Neural cell (in vitro differentiated cells): ENCODE data around the gene IRF8. TPM values are rescaled to one million over a fixed set of nuclear protein-coding genes. Genes with fewer than 3 reads are reported as not detected.

Experiments used
- H2AFZ ChIP-seq: fragments of 200-600, 300-800 bp; sonication (generic), shearing (Covaris generic); 2 replicates; pipeline ENCODE4 v1.6.0; 2014; ENCODE audit warnings: low read depth, mild to moderate bottlenecking, antibody characterized with exemption, low read length, moderate library complexity
- H3F3A ChIP-seq: fragments of 200-600 bp; shearing (Covaris generic); 2 replicates; pipeline ENCODE4 v1.6.1; 2016; ENCODE audit warnings: mild to moderate bottlenecking, moderate library complexity, mixed read lengths, antibody characterized with exemption, low read length; ENCODE audit not compliant: insufficient read depth, poor library complexity, severe bottlenecking
- H3K27ac ChIP-seq: fragments of 200-600, 300-800 bp; sonication (generic), shearing (Covaris generic); 2 replicates; pipeline ENCODE4 v1.5.1; 2014; ENCODE audit warnings: mild to moderate bottlenecking, low read length, moderate library complexity
- H3K27me3 ChIP-seq: fragments of 300-800, 200-600 bp; sonication (generic), shearing (Covaris generic); 2 replicates; pipeline ENCODE4 v1.6.0; 2014; ENCODE audit warnings: mild to moderate bottlenecking, low read depth, low read length, moderate library complexity; ENCODE audit not compliant: insufficient read depth
- H3K36me3 ChIP-seq: fragments of 300-800, 200-600 bp; sonication (generic), shearing (Covaris generic); 2 replicates; pipeline ENCODE4 v1.5.1; 2014; ENCODE audit warnings: mild to moderate bottlenecking, antibody characterized with exemption, low read length, moderate library complexity; ENCODE audit not compliant: insufficient read depth
- H3K4me2 ChIP-seq: fragments of 300-800, 200-600 bp; sonication (generic), shearing (Covaris generic); 2 replicates; pipeline ENCODE4 v1.6.0; 2014; ENCODE audit warnings: mild to moderate bottlenecking, low read length
- H3K4me3 ChIP-seq: fragments of 300-800, 200-600 bp; sonication (generic), shearing (Covaris generic); 2 replicates; pipeline ENCODE4 v1.5.1; 2014; ENCODE audit warnings: mild to moderate bottlenecking, low read length, moderate library complexity
- H3K79me2 ChIP-seq: fragments of 200-600 bp; shearing (Covaris generic); replicated peaks from 2 replicates; pipeline ENCODE4 v1.6.0; 2014; ENCODE audit warnings: mild to moderate bottlenecking, low read length, moderate library complexity; ENCODE audit not compliant: insufficient read depth
- H3K9ac ChIP-seq: fragments of 300-800, 200-600 bp; sonication (generic), shearing (Covaris generic); 2 replicates; pipeline ENCODE4 v1.6.1; 2016; ENCODE audit warnings: mild to moderate bottlenecking, low read length, mixed read lengths
- H3K9me2 ChIP-seq: fragments of 200-600 bp; shearing (Covaris generic); 2 replicates; pipeline ENCODE4 v1.6.1; 2016; ENCODE audit warnings: mild to moderate bottlenecking, low read length, mixed read lengths; ENCODE audit not compliant: insufficient read depth
- H3K9me3 ChIP-seq: fragments of 200-600, 300-800 bp; sonication (generic), shearing (Covaris generic); 2 replicates; pipeline ENCODE4 v1.6.1; 2016; ENCODE audit warnings: mild to moderate bottlenecking, mixed run types, low read length, moderate library complexity, mixed read lengths
- H4K20me1 ChIP-seq: fragments of 200-600 bp; shearing (Covaris generic); 2 replicates; pipeline ENCODE4 v1.6.1; 2016; ENCODE audit warnings: mild to moderate bottlenecking, mixed run types; ENCODE audit not compliant: insufficient read depth
- EP300 ChIP-seq: fragments of 450-650 bp; conservative IDR thresholded peaks from 2 replicates; pipeline ENCODE4 v1.6.1; 2014; ENCODE audit warnings: antibody characterized with exemption, mild to moderate bottlenecking, moderate library complexity; ENCODE audit not compliant: poor library complexity, severe bottlenecking
- EZH2 ChIP-seq: fragments of 200-600, 300-800 bp; shearing (Covaris generic), sonication (generic); IDR thresholded peaks from 2 replicates; pipeline ENCODE4 v1.6.1; 2014; ENCODE audit warnings: antibody characterized with exemption, low read length, borderline replicate concordance, mild to moderate bottlenecking; ENCODE audit not compliant: insufficient read depth, poor library complexity, severe bottlenecking
- MXI1 ChIP-seq: fragments of 450-650 bp; conservative IDR thresholded peaks from 2 replicates; pipeline ENCODE4 v1.6.1; 2014; ENCODE audit warnings: antibody characterized with exemption, mild to moderate bottlenecking; ENCODE audit not compliant: poor library complexity, severe bottlenecking
- POLR2AphosphoS5 ChIP-seq: IDR thresholded peaks from 2 replicates; pipeline ENCODE4 v1.6.1; 2012
- RAD21 ChIP-seq: fragments of 450-650 bp; conservative IDR thresholded peaks from 2 replicates; pipeline ENCODE4 v1.6.1; 2014; ENCODE audit warnings: antibody characterized with exemption, mild to moderate bottlenecking, moderate library complexity
- SMC3 ChIP-seq: fragments of 450-650 bp; conservative IDR thresholded peaks from 2 replicates; pipeline ENCODE4 v1.6.1; 2014; ENCODE audit warnings: antibody characterized with exemption, mild to moderate bottlenecking, moderate library complexity; ENCODE audit not compliant: poor library complexity
- TAF1 ChIP-seq: IDR thresholded peaks from 2 replicates; pipeline ENCODE4 v1.6.1; 2012; ENCODE audit warnings: low read depth
- polyA plus RNA-seq: library from polyadenylated mRNA; depleted of rRNA; stranded (reverse); fragments of >200 nt; gene quantifications from 2 replicates; pipeline ENCODE4 v1.2.3, GENCODE V29; 2014
- TF ChIP-seq, protein P1 (sequence below): fragments of 450-650 bp; IDR thresholded peaks from 2 replicates; pipeline ENCODE4 v1.5.1; 2014; ENCODE audit warnings: antibody characterized with exemption, mild to moderate bottlenecking, moderate library complexity; ENCODE audit not compliant: poor library complexity, severe bottlenecking
- TF ChIP-seq, protein P2 (sequence below): IDR thresholded peaks from 2 replicates; pipeline ENCODE4 v1.6.1; 2012; ENCODE audit warnings: borderline replicate concordance

The IRF8 gene
- polyA plus RNA-seq, 1 donor from 2014 or later = not detected

GRCh38 chr16:85914423-85914794 lies 15.4 kb downstream of the IRF8 start:
- Histone ChIP-seq H3K4me3 (no peak overlapping the region), H3F3A (no peaks in the 10 kb centered on the region), H3K79me2 (no peaks in the 10 kb centered on the region), H3K27ac (no peak overlapping the region), H3K9me2 (no peaks in the 10 kb centered on the region), H3K9me3 (no peaks in the 10 kb centered on the region), H3K27me3 (no peaks in the 10 kb centered on the region), H3K36me3 (no peaks in the 10 kb centered on the region), H3K9ac (no peak overlapping the region), H4K20me1 (no peaks in the 10 kb centered on the region), H3K4me2 (no peak overlapping the region), H2AFZ (no peak overlapping the region)
- TF ChIP-seq MXI1 = no peak
- TF ChIP-seq TAF1 = no peak
- TF ChIP-seq, protein P1, sequence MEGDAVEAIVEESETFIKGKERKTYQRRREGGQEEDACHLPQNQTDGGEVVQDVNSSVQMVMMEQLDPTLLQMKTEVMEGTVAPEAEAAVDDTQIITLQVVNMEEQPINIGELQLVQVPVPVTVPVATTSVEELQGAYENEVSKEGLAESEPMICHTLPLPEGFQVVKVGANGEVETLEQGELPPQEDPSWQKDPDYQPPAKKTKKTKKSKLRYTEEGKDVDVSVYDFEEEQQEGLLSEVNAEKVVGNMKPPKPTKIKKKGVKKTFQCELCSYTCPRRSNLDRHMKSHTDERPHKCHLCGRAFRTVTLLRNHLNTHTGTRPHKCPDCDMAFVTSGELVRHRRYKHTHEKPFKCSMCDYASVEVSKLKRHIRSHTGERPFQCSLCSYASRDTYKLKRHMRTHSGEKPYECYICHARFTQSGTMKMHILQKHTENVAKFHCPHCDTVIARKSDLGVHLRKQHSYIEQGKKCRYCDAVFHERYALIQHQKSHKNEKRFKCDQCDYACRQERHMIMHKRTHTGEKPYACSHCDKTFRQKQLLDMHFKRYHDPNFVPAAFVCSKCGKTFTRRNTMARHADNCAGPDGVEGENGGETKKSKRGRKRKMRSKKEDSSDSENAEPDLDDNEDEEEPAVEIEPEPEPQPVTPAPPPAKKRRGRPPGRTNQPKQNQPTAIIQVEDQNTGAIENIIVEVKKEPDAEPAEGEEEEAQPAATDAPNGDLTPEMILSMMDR = no peak
- TF ChIP-seq SMC3 = no peak
- TF ChIP-seq POLR2AphosphoS5 = no peak
- no peak for TF ChIP-seq EP300
- TF ChIP-seq RAD21 = no peak
- TF ChIP-seq, protein P2, sequence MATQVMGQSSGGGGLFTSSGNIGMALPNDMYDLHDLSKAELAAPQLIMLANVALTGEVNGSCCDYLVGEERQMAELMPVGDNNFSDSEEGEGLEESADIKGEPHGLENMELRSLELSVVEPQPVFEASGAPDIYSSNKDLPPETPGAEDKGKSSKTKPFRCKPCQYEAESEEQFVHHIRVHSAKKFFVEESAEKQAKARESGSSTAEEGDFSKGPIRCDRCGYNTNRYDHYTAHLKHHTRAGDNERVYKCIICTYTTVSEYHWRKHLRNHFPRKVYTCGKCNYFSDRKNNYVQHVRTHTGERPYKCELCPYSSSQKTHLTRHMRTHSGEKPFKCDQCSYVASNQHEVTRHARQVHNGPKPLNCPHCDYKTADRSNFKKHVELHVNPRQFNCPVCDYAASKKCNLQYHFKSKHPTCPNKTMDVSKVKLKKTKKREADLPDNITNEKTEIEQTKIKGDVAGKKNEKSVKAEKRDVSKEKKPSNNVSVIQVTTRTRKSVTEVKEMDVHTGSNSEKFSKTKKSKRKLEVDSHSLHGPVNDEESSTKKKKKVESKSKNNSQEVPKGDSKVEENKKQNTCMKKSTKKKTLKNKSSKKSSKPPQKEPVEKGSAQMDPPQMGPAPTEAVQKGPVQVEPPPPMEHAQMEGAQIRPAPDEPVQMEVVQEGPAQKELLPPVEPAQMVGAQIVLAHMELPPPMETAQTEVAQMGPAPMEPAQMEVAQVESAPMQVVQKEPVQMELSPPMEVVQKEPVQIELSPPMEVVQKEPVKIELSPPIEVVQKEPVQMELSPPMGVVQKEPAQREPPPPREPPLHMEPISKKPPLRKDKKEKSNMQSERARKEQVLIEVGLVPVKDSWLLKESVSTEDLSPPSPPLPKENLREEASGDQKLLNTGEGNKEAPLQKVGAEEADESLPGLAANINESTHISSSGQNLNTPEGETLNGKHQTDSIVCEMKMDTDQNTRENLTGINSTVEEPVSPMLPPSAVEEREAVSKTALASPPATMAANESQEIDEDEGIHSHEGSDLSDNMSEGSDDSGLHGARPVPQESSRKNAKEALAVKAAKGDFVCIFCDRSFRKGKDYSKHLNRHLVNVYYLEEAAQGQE = no peak
- TF ChIP-seq EZH2 = no peak

DNA sequence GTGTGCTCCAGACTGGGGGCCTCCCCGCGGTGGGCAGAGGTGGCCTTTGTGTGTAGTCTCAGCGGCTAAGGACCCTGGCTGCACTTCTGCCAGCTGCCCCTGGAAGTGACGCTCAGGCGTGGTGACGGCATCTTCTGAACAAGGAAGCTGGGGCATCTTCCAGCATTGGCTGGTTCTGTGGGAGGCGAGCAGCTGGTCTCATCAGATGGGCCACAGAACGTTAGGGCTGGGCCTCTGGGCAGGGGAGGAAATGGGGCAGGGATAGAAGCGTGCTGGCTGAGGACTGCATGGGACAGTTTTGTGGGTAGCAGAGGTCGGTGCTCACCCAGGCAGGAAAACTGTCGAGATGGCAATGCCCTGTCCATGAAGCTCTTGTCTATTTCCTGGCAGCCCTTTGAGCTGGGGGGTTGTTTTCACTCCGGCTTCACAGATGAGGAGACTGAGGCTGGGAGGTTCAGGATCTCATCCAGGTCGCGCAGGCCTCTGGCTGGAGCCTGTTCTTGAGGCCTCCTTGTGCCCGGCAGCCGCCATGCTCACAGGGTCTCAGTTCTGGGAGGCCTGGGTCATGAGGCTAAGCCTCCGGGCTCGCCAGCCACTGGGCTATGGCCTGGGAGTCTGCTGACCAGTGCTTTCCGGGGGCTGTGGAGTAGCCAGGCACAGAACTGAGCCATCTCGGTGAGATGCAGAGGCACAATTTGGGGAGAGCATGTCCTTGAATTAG lies 16.3 kb downstream of the IRF8 start:
- no peak overlapping the region for H3K27ac ChIP-seq
- H3K9me2 ChIP-seq = no peaks in the 10 kb centered on the region
- no peaks in the 10 kb centered on the region for H3F3A ChIP-seq
- no peak overlapping the region for H3K4me2 ChIP-seq
- no peaks in the 10 kb centered on the region for H3K9me3 ChIP-seq
- no peaks in the 10 kb centered on the region for H3K36me3 ChIP-seq
- H3K79me2 ChIP-seq = no peaks in the 10 kb centered on the region
- no peak overlapping the region for H3K9ac ChIP-seq
- no peaks in the 10 kb centered on the region for H3K27me3 ChIP-seq
- no peak overlapping the region for H3K4me3 ChIP-seq
- TF ChIP-seq EP300 (no peak), RAD21 (no peak), EZH2 (no peak), MXI1 (no peak), POLR2AphosphoS5 (no peak), SMC3 (no peak), TAF1 (no peak)
- TF ChIP-seq, protein P1 = no peak
- TF ChIP-seq, protein P2 = no peak
- H4K20me1 ChIP-seq = no peaks in the 10 kb centered on the region
- H2AFZ ChIP-seq = no peak overlapping the region
